Measurements from ENCODE around the gene ARHGAP26. TPM values are rescaled to one million over a fixed set of nuclear protein-coding genes. Genes with fewer than 3 reads are reported as not detected.
A peak's percentile ranks its signal among the peaks of the same experiment; 100 is the strongest.

Gene ARHGAP26
- total and polyA plus RNA-seq, 7 donors: 2.5 to 28.7 (median 12.0) TPM

GRCh38 chr5:143228597-143229293, 458.6 kb downstream of the ARHGAP26 start:
- no peak overlapping the region for H3K27ac ChIP-seq
- peaks cover 0 to 3% of the 10 kb centered on the region in 2 donors for H3K36me3 ChIP-seq (ENCODE audit: insufficient read depth in 1 of 2, low read depth in 1 of 2)
- no peaks in the 10 kb centered on the region for H3K27me3 ChIP-seq (ENCODE audit: insufficient read depth in 3 of 3, low read length in 2 of 3)
- H3K4me3 ChIP-seq: no peak overlapping the region
- no peaks in the 10 kb centered on the region for H3K9me3 ChIP-seq
- DNase-seq (no peak), ATAC-seq (no peak)
- 51 to 79% (median 60%) methylated on average over 8 of the region's 8 CpGs for WGBS, 3 donors
- intact Hi-C loops (cut with DNase I): no loop called here
- H3K4me1 ChIP-seq: peaks cover 32% of the 10 kb centered on the region
- TF ChIP-seq, protein P1, sequence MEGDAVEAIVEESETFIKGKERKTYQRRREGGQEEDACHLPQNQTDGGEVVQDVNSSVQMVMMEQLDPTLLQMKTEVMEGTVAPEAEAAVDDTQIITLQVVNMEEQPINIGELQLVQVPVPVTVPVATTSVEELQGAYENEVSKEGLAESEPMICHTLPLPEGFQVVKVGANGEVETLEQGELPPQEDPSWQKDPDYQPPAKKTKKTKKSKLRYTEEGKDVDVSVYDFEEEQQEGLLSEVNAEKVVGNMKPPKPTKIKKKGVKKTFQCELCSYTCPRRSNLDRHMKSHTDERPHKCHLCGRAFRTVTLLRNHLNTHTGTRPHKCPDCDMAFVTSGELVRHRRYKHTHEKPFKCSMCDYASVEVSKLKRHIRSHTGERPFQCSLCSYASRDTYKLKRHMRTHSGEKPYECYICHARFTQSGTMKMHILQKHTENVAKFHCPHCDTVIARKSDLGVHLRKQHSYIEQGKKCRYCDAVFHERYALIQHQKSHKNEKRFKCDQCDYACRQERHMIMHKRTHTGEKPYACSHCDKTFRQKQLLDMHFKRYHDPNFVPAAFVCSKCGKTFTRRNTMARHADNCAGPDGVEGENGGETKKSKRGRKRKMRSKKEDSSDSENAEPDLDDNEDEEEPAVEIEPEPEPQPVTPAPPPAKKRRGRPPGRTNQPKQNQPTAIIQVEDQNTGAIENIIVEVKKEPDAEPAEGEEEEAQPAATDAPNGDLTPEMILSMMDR (IDR thresholded peaks at IDR 0.05): no peak

GRCh38 chr5:143229426-143229895, 459.3 kb downstream of the ARHGAP26 start:
- 34 to 45% (median 42%) methylated on average over 8 of the region's 8 CpGs for WGBS, 3 donors
- intact Hi-C loops (cut with DNase I): no loop called here
- Histone ChIP-seq H3K4me1 (peaks cover 32% of the 10 kb centered on the region), H3K9me3 (no peaks in the 10 kb centered on the region), H3K4me3 (no peak overlapping the region), H3K36me3 (ENCODE audit: insufficient read depth in 1 of 2, low read depth in 1 of 2) (no peaks in the 10 kb centered on the region), H3K27me3 (ENCODE audit: insufficient read depth in 3 of 3, low read length in 2 of 3) (no peaks in the 10 kb centered on the region), H3K27ac (peak overlapping the region; percentile 2)
- peak; percentile 40 to 68 (median 59) for ATAC-seq
- DNase-seq: no peak
- TF ChIP-seq, protein P1 (IDR thresholded peaks at IDR 0.05): no peak

DNA sequence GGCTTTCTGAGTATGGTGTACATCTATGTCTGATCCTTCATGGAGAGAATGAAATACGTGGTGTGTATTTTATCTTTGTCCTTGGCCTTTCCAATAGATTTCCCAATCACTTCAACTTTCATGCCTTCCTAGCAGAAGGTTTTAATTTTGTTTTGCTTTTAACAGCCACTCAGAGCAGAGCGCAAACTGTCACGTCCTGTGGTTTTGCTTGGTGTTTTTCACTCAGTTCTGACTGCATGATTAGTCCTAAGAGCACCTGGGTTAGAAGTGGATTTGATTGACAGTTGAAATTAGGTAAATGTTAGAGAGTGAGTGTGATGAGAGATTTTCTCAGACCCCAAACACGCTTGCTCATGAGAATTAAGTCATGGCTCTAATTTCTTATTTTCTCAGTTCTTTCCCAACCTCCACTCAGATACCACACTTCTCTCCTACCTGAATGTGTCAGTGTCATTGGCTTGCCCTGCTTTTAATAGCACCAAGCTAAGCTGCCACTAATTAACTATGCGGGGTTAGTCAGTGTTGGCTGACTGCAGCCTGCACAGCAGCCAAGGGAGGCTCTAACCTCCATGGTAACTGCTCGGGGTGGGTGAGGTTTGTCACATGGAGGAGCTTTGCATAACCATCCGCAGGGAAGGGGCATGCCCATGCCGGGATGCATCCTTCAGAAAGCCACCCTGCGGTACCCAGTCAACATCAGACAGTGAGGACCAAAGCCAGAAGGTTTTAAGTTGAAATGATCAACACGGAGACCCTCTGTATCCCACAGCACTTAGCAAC, 459.9 kb downstream of the ARHGAP26 start:
- peak overlapping the region; percentile 2 for H3K27ac ChIP-seq
- H3K4me3 ChIP-seq: no peak overlapping the region
- DNase-seq (no peak), ATAC-seq (peak; percentile 34 to 70 (median 56))
- TF ChIP-seq, protein P1 (IDR thresholded peaks at IDR 0.05): no peak
- H3K4me1 ChIP-seq: peaks cover 32% of the 10 kb centered on the region
- 37 to 56% (median 39%) methylated on average over 10 of the region's 10 CpGs for WGBS, 3 donors
- H3K36me3 ChIP-seq (ENCODE audit: insufficient read depth in 1 of 2, low read depth in 1 of 2): no peaks in the 10 kb centered on the region
- no peaks in the 10 kb centered on the region for H3K9me3 ChIP-seq
- no peaks in the 10 kb centered on the region for H3K27me3 ChIP-seq (ENCODE audit: insufficient read depth in 3 of 3, low read length in 2 of 3)
- intact Hi-C loops (cut with DNase I): no loop called here

DNA sequence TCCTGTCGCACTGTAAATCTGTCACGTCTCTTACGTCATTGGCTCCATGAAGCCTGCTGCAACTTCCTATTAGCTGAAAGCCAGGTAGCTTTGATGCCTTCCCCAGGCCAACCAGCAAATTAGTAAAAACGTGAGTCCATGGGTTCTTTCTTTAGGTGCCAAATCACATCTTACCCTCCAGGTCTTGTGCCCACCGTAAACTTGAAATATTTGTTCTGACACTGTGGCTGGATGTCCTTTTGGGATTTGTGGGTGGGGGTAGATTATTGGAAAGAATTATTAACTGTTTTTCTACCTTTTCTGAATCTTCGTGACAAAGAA, 460.5 kb downstream of the ARHGAP26 start:
- TF ChIP-seq, protein P1 (IDR thresholded peaks at IDR 0.05): no peak
- Histone ChIP-seq H3K9me3 (no peaks in the 10 kb centered on the region), H3K4me1 (peaks cover 32% of the 10 kb centered on the region), H3K27me3 (ENCODE audit: insufficient read depth in 3 of 3, low read length in 2 of 3) (no peaks in the 10 kb centered on the region), H3K36me3 (ENCODE audit: insufficient read depth in 1 of 2, low read depth in 1 of 2) (no peaks in the 10 kb centered on the region), H3K4me3 (no peak overlapping the region), H3K27ac (no peak overlapping the region)
- intact Hi-C loops (cut with DNase I): no loop called here
- DNase-seq (no peak), ATAC-seq (peak in 1 of 4 donors; percentile 5)
- WGBS, 3 donors: 71 to 82% (median 73%) methylated on average over 6 of the region's 6 CpGs
